22Rv1 (cell line): ENCODE data around the gene OR2T3.
"Not testable (repeated sequence)": the region's sequence is repeated elsewhere in the genome, so short reads cannot be mapped to it uniquely, and the experiment has no call there.

ENCODE experiments used
- ZFX ChIP-seq: fragments of 450-650 bp; IDR thresholded peaks from 2 replicates; pipeline ENCODE4 v1.6.1; 2017; ENCODE audit warnings: antibody characterized with exemption, borderline replicate concordance
- TF ChIP-seq, protein P1 (sequence below): fragments of 450-650 bp; IDR thresholded peaks from 2 replicates; pipeline ENCODE4 v1.5.1; 2017; ENCODE audit warnings: mild to moderate bottlenecking

- TF ChIP-seq, protein P1, sequence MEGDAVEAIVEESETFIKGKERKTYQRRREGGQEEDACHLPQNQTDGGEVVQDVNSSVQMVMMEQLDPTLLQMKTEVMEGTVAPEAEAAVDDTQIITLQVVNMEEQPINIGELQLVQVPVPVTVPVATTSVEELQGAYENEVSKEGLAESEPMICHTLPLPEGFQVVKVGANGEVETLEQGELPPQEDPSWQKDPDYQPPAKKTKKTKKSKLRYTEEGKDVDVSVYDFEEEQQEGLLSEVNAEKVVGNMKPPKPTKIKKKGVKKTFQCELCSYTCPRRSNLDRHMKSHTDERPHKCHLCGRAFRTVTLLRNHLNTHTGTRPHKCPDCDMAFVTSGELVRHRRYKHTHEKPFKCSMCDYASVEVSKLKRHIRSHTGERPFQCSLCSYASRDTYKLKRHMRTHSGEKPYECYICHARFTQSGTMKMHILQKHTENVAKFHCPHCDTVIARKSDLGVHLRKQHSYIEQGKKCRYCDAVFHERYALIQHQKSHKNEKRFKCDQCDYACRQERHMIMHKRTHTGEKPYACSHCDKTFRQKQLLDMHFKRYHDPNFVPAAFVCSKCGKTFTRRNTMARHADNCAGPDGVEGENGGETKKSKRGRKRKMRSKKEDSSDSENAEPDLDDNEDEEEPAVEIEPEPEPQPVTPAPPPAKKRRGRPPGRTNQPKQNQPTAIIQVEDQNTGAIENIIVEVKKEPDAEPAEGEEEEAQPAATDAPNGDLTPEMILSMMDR = not testable (repeated sequence)
- TF ChIP-seq ZFX = not testable (repeated sequence)
Measured at GRCh38 chr1:248459117-248459516, 14.0 kb upstream of the OR2T3 start.
